Cardiac muscle cell (in vitro differentiated cells and primary cell): ENCODE data around the gene DENND1B. TPM values are rescaled to one million over a fixed set of nuclear protein-coding genes. Genes with fewer than 3 reads are reported as not detected.

Experiments
- DNase-seq, 2 donors: peaks; one replicate each; pipeline versions ENCODE4 v3.0.0 to v3.0.0-alpha.2; 2010 to 2017; ENCODE audit warnings: low read depth in 1 of 2, low spot score in 1 of 2
- H3K27ac ChIP-seq: fragments of 200-600 bp; sonication (generic); 2 replicates; pipeline ENCODE4 v1.5.1; 2016
- H3K27me3 ChIP-seq: fragments of 200-600 bp; sonication (generic); 2 replicates; pipeline ENCODE4 v1.6.0; 2016; ENCODE audit warnings: control low read depth
- H3K36me3 ChIP-seq: fragments of 200-600 bp; sonication (generic); 2 replicates; pipeline ENCODE4 v1.5.1; 2016; ENCODE audit warnings: control low read depth
- H3K4me1 ChIP-seq: fragments of 200-600 bp; sonication (generic); 2 replicates; pipeline ENCODE4 v1.8.1; 2017; ENCODE audit warnings: low read depth, mild to moderate bottlenecking, mixed run types
- H3K4me3 ChIP-seq: fragments of 200-600 bp; sonication (generic); 2 replicates; pipeline ENCODE4 v1.5.1; 2016; ENCODE audit warnings: mild to moderate bottlenecking
- H3K9me3 ChIP-seq: fragments of 200-600 bp; sonication (generic); 2 replicates; pipeline ENCODE4 v1.5.1; 2017; ENCODE audit warnings: low read depth, mild to moderate bottlenecking, control low read depth
- polyA plus RNA-seq: library from polyadenylated mRNA; unstranded; fragments of >200 nt; fragmentation: Nextera tagmentation; extraction: Ambion mirVana; gene quantifications from 2 replicates; pipeline ENCODE4 v1.2.1, GENCODE V29; 2016
- total RNA-seq: library from RNA; depleted of rRNA; stranded (reverse); fragments of >200 nt; gene quantifications from 2 replicates; pipeline ENCODE4 v1.2.3, GENCODE V29; 2016
- TF ChIP-seq, protein P1 (sequence below): IDR thresholded peaks from 2 replicates; pipeline ENCODE4 v1.5.1; 2012; ENCODE audit warnings: low read depth, mild to moderate bottlenecking, low read length

Gene DENND1B
- total and polyA plus RNA-seq, 2 experiments from 2014 or later = 9.9 to 11.0 TPM

DNA sequence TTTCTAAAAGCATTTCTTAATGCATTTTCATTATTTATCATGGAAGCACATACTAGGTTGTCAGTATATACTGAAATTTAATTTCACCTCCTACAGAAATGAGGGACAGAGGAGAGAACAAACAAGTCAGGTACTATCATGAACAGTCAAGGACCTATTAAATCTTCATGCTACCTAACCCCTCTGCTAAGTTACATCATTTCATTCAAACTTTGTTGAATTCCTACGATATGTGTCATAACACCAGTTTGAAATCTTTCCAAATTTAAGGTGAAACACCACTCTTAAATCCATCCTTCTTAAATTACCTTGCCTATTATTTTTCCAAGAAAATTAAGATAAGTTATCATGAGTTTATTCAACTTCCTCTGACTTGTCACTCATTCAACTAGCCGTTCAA lies 78.9 kb downstream of the DENND1B start:
- H3K27me3 ChIP-seq = no peaks in the 10 kb centered on the region
- TF ChIP-seq, protein P1, sequence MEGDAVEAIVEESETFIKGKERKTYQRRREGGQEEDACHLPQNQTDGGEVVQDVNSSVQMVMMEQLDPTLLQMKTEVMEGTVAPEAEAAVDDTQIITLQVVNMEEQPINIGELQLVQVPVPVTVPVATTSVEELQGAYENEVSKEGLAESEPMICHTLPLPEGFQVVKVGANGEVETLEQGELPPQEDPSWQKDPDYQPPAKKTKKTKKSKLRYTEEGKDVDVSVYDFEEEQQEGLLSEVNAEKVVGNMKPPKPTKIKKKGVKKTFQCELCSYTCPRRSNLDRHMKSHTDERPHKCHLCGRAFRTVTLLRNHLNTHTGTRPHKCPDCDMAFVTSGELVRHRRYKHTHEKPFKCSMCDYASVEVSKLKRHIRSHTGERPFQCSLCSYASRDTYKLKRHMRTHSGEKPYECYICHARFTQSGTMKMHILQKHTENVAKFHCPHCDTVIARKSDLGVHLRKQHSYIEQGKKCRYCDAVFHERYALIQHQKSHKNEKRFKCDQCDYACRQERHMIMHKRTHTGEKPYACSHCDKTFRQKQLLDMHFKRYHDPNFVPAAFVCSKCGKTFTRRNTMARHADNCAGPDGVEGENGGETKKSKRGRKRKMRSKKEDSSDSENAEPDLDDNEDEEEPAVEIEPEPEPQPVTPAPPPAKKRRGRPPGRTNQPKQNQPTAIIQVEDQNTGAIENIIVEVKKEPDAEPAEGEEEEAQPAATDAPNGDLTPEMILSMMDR = no peak
- no peaks in the 10 kb centered on the region for H3K9me3 ChIP-seq
- H3K27ac ChIP-seq = no peak overlapping the region
- no peaks in the 10 kb centered on the region for H3K36me3 ChIP-seq
- no peak overlapping the region for H3K4me3 ChIP-seq
- DNase-seq = peak in 1 of 2 donors; percentile 31
- no peaks in the 10 kb centered on the region for H3K4me1 ChIP-seq

DNA sequence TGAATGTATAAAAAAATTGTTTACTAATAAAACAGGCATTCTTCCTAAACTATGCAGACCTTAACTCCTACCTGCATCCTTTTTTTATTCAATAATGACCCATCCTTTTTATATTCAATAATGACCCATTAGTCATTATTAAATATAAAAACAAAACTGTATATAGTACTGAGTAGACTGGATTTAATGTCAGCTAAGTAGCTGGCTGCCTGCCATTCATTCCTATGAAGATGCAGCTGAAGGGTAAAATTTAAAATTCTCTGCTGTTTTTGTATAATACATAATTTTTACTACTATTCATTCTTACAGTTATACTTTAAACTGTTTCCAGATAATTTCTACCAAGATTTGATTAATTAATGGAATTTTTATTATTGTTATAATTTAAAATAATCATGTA lies 79.3 kb downstream of the DENND1B start:
- peak in 1 of 2 donors; percentile 30 for DNase-seq
- no peak overlapping the region for H3K27ac ChIP-seq
- H3K27me3 ChIP-seq = no peaks in the 10 kb centered on the region
- H3K9me3 ChIP-seq = no peaks in the 10 kb centered on the region
- H3K36me3 ChIP-seq = no peaks in the 10 kb centered on the region
- no peak overlapping the region for H3K4me3 ChIP-seq
- H3K4me1 ChIP-seq = no peaks in the 10 kb centered on the region
- TF ChIP-seq, protein P1 = no peak

DNA sequence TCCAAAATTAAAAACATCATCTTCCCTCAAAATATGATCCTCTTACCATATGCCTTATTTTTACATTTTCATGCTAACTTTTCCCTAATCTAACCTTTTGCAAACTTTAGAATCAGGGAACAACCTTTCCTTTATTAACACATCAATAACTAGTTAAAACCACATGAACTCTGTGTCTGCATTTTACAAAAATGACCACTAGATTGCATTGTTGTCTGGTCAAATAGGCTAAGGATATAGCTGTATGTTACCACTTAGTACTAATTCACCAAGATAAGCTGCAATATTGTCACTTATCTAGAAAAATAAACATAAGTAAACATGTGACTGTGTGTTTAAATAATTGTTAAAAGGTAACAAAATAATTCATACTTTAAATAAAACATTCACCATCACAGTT lies 82.3 kb downstream of the DENND1B start:
- H3K36me3 ChIP-seq = no peaks in the 10 kb centered on the region
- H3K9me3 ChIP-seq = no peaks in the 10 kb centered on the region
- DNase-seq = peak in 1 of 2 donors; percentile 27
- no peaks in the 10 kb centered on the region for H3K27me3 ChIP-seq
- no peaks in the 10 kb centered on the region for H3K4me1 ChIP-seq
- no peak overlapping the region for H3K27ac ChIP-seq
- H3K4me3 ChIP-seq = no peak overlapping the region
- TF ChIP-seq, protein P1 = peak; percentile 31

DNA sequence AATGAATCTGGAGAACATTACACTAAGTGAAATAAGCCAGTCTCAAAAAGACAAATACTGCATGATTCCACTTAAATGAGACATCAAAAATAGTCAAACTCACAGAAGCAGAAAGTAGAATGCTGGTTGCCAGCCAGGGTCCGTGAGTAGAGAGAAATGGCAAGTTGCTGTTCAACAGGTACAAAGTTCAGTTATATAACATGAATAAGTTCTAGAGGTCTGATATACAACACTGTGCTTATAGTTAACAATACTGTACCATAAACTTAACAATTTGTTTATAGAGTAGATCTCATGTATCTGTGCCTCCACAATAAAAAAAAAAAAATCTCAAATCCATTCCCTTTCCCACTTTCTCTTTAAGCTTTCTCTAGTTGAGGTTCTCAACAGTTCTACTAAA lies 83.5 kb downstream of the DENND1B start:
- H3K27ac ChIP-seq = no peak overlapping the region
- H3K36me3 ChIP-seq = no peaks in the 10 kb centered on the region
- no peaks in the 10 kb centered on the region for H3K4me1 ChIP-seq
- no peak for DNase-seq
- H3K4me3 ChIP-seq = no peak overlapping the region
- H3K9me3 ChIP-seq = no peaks in the 10 kb centered on the region
- H3K27me3 ChIP-seq = no peaks in the 10 kb centered on the region
- TF ChIP-seq, protein P1 = no peak

DNA sequence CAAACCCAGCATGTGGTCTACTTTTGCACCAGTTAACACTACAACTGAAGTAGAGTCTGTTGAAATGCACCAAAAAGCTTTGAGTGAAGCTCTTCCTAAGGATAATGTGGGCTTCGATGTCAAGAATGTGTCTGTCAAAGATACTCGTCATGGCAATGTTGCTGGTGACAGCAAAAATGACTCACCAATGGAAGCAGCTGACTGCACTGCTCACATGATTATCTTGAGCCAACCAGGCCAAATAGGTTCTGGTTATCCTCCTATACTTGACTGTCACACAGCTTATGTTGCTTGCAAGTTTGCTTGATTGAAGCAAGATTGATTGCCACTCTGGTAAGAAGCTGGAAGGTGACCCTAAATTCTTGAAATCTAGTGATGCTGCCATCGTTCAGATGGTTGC lies 85.2 kb downstream of the DENND1B start:
- TF ChIP-seq, protein P1 = no peak
- Histone ChIP-seq H3K27ac (no peak overlapping the region), H3K4me3 (no peak overlapping the region), H3K4me1 (no peaks in the 10 kb centered on the region), H3K9me3 (no peaks in the 10 kb centered on the region), H3K27me3 (no peaks in the 10 kb centered on the region), H3K36me3 (no peaks in the 10 kb centered on the region)
- no peak for DNase-seq

DNA sequence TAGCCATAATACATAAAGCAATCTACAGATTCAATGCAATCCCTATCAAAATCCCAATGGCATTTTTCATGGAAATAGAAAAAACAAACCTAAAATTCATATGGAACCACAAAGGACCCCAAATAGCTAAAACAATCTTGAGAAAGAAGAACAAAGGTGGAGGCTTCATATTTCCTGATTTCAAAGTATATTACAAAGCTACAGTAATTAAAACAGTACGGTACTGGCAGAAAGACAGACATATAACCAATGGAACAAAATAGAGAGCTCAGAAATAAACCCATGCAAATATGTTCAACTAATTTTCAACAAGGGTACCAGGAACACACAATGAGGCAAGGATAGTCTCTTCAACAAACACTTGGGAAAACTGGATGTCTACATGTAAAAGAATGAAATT lies 87.0 kb downstream of the DENND1B start:
- TF ChIP-seq, protein P1 = no peak
- Histone ChIP-seq H3K9me3 (no peaks in the 10 kb centered on the region), H3K4me1 (peaks cover 3% of the 10 kb centered on the region), H3K27me3 (no peaks in the 10 kb centered on the region), H3K36me3 (no peaks in the 10 kb centered on the region), H3K27ac (no peak overlapping the region), H3K4me3 (no peak overlapping the region)
- no peak for DNase-seq
